Loucy (cell line): ENCODE data around the gene SLC1A1.

Experiments
- CTCF ChIP-seq: fragments of 200-600 bp; sonication (generic); conservative IDR thresholded peaks from 2 replicates; pipeline ENCODE4 v1.5.1; 2014; ENCODE audit warnings: mild to moderate bottlenecking, antibody characterized with exemption, low read length
- EZH2phosphoT487 ChIP-seq: fragments of 200-600 bp; IDR thresholded peaks from 2 replicates; pipeline ENCODE4 v1.6.1; 2018; ENCODE audit warnings: antibody characterized with exemption, mild to moderate bottlenecking, moderate library complexity, borderline replicate concordance

- no peak for TF ChIP-seq CTCF
- TF ChIP-seq EZH2phosphoT487, result no peak
These were observed 16.2 kb downstream of the SLC1A1 start for GRCh38 chr9:4506490-4506889.
